Keratinocyte (primary cell): ENCODE data around the gene TUT1.

Source experiments
- CTCF ChIP-seq, 3 experiments: IDR thresholded peaks in 1 of 3; conservative IDR thresholded peaks in 1 of 3; optimal IDR thresholded peaks in 1 of 3; 2 replicates in 2 of 3; 3 replicates in 1 of 3; pipeline versions ENCODE3 to v1.5.1; 2011; ENCODE audit warnings: low read length in 3 of 3, mild to moderate bottlenecking in 3 of 3, moderate library complexity in 2 of 3, control low read depth in 1 of 3, inconsistent platforms in 1 of 3; ENCODE audit not compliant: insufficient read depth in 2 of 3; ENCODE audit errors: extremely low read depth in 1 of 3
- EZH2 ChIP-seq: IDR thresholded peaks from one replicate; pipeline ENCODE4 v1.6.1; 2012; ENCODE audit warnings: inconsistent platforms, mild to moderate bottlenecking, low read length, moderate library complexity

GRCh38 chr11:62603776-62604299 is 12.5 kb upstream of the TUT1 start:
- TF ChIP-seq CTCF (optimal IDR thresholded peaks at IDR 0.05 in 1 of 3, IDR thresholded peaks at IDR 0.05 in 1 of 3, conservative IDR thresholded peaks at IDR 0.05 in 1 of 3; ENCODE audit: extremely low read depth in 1 of 3, insufficient read depth in 2 of 3, low read length in 3 of 3), result no peak
- no peak for TF ChIP-seq EZH2
